ENCODE measurements around the gene KRT4. TPM values are rescaled to one million over a fixed set of nuclear protein-coding genes. Genes with fewer than 3 reads are reported as not detected.

Gene KRT4
- total and polyA plus RNA-seq, 2 donors (not counting 3 experiments of a cell fraction or from before 2014, with no cell fraction given): not detected

DNA sequence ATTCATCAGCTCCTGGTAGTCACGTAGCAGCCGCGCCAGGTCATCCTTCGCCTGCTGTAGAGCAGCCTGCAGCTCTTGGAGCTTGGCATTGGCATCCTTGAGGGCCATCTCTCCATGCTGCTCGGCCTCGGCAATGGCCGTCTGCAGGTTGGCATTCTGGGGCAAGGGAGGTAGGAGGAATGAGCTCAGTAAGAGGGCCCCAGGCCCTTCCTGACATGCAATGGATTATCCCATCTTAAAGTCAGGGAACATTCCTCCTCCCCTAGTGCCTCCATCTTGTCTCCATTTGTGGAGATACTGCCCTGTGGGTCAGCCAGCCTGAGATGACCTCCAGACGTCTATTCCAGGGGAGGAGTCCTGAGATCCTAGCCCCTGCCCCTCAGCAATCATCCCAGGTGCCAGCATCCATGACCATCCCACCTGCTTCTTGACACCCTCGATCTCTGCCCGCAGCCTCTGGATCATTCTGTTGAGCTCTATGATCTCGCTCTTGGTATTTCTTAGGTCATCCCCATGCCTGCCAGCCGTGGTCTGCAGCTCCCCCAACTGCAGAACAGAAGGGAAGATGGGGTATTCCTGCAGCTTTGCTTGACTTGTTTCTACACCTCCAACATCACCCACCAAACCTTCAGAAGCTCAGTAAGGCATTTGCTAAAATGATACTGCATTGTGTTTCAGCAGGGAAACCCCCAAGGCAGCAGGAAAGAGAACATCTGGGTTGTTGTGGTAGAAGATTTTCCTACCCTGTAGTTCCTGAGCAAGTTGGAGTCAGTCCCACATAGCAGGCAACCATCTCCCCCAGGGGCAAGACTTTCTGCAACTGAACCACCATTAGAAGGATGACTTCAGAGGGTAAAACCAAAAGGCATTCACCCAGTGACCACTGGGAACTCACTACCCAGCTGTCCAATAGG lies 22.4 kb downstream of the KRT4 start:
- TF ChIP-seq JUN (IDR thresholded peaks at IDR 0.05; ENCODE audit: borderline replicate concordance, insufficient read depth, insufficient read length, low read depth) (no peak), CTCF (IDR thresholded peaks at IDR 0.05; ENCODE audit: extremely low read depth in 1 of 2, insufficient read depth in 1 of 2, low read depth in 1 of 2, low read length in 2 of 2) (no peak), EZH2 (IDR thresholded peaks at IDR 0.05; ENCODE audit: borderline replicate concordance, low read depth, low read length, severe bottlenecking) (no peak), MYC (IDR thresholded peaks at IDR 0.05; ENCODE audit: low read depth, low read length) (no peak), FOS (IDR thresholded peaks at IDR 0.05; ENCODE audit: borderline replicate concordance, insufficient read depth, low read length) (no peak), GATA2 (IDR thresholded peaks at IDR 0.05; ENCODE audit: insufficient read depth, insufficient read length, low read depth, low read length) (no peak), POLR2AphosphoS5 (IDR thresholded peaks at IDR 0.05; ENCODE audit: insufficient read depth, low read depth, low read length) (no peak), POLR2A (IDR thresholded peaks at IDR 0.05; ENCODE audit: low read depth, low read length) (no peak)
- TF ChIP-seq, protein P1, sequence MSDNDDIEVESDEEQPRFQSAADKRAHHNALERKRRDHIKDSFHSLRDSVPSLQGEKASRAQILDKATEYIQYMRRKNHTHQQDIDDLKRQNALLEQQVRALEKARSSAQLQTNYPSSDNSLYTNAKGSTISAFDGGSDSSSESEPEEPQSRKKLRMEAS (IDR thresholded peaks at IDR 0.05; ENCODE audit: insufficient read depth, insufficient read length): no peak
- CTCF ChIA-PET: no interaction called here
- Histone ChIP-seq H4K20me1 (replicated peaks; ENCODE audit: control insufficient read depth, extremely low read depth, insufficient read depth, low read length) (no peaks in the 10 kb centered on the region), H3K9me1 (replicated peaks; ENCODE audit: control insufficient read depth, extremely low read depth, insufficient read depth, low read length) (no peaks in the 10 kb centered on the region), H2AFZ (ENCODE audit: low read depth, low read length) (no peak overlapping the region), H3K27ac (ENCODE audit: insufficient read depth, low read depth, low read length) (no peak overlapping the region), H3K79me2 (ENCODE audit: control insufficient read depth, insufficient read depth, low read length) (no peaks in the 10 kb centered on the region), H3K4me3 (replicated peaks in 1 of 3; ENCODE audit: insufficient read depth in 1 of 3, low read depth in 1 of 3, low read length in 3 of 3) (no peak overlapping the region), H3K4me2 (ENCODE audit: insufficient read depth, low read length) (no peak overlapping the region), H3K9ac (replicated peaks; ENCODE audit: extremely low read depth, insufficient read depth, low read length) (no peak overlapping the region), H3K4me1 (ENCODE audit: control insufficient read depth, extremely low read depth, insufficient read depth, low read length) (no peaks in the 10 kb centered on the region), H3K9me3 (replicated peaks; ENCODE audit: control insufficient read depth, insufficient read depth, low read length) (no peaks in the 10 kb centered on the region), H3K36me3 (ENCODE audit: control insufficient read depth in 2 of 2, extremely low read depth in 1 of 2, insufficient read depth in 2 of 2, low read length in 2 of 2) (no peaks in the 10 kb centered on the region), H3K27me3 (ENCODE audit: control insufficient read depth in 2 of 2, insufficient read depth in 2 of 2, low read length in 2 of 2) (peaks cover 12 to 17% of the 10 kb centered on the region in 2 experiments)
- FAIRE-seq: no peak
- intact Hi-C loops (cut with micrococcal nuclease): no loop called here
- POLR2A ChIA-PET: no interaction called here
- no peak for DNase-seq (ENCODE audit: low read depth, low spot score)
- dilution Hi-C loops (cut with MboI; ENCODE audit: extremely low pct_ligation_motif_present, low sequenced_read_pairs): no loop called here
- BruUV-seq (replicated peaks): no TSS peak
